SK-N-SH treated with all-trans-retinoic acid at 6 μM for 48 hours (cell line): ENCODE results near the gene ARHGAP18.

ENCODE experiments used
- RARB ChIP-seq: fragments of 250-450 bp; sonication (Bioruptor Pico); IDR thresholded peaks from 2 replicates; pipeline ENCODE4 v1.8.0; 2021; ENCODE audit warnings: mild to moderate bottlenecking, moderate library complexity
- TCF4 ChIP-seq: fragments of 250-450 bp; sonication (Bioruptor Pico); IDR thresholded peaks from 2 replicates; pipeline ENCODE4 v1.8.0; 2021; ENCODE audit warnings: mild to moderate bottlenecking, moderate library complexity, borderline replicate concordance

GRCh38 chr6:129543981-129544380 is 166.0 kb downstream of the ARHGAP18 start:
- TF ChIP-seq TCF4 (no peak), RARB (CRISPR knock-in tag) (no peak)
